Mucosa of rectum (tissue), 2 donors: Measurements from ENCODE around the gene HDHD5.

Source experiments
- H3K27ac ChIP-seq, 2 donors: one replicate each; pipeline ENCODE4 v1.7.0; 2013; ENCODE audit warnings: inconsistent platforms in 2 of 2, low read depth in 2 of 2, low read length in 2 of 2
- H3K27me3 ChIP-seq, 2 donors: one replicate each; pipeline ENCODE4 v1.7.0; 2013; ENCODE audit warnings: low read length in 2 of 2; ENCODE audit not compliant: control insufficient read depth in 2 of 2, insufficient read depth in 2 of 2
- H3K36me3 ChIP-seq, 2 donors: one replicate each; pipeline ENCODE4 v1.7.0; 2013; ENCODE audit warnings: low read length in 2 of 2; ENCODE audit not compliant: control insufficient read depth in 2 of 2, insufficient read depth in 2 of 2
- H3K4me1 ChIP-seq, 2 donors: one replicate each; pipeline ENCODE4 v1.7.0; 2013; ENCODE audit warnings: low read length in 2 of 2, mild to moderate bottlenecking in 1 of 2; ENCODE audit not compliant: control insufficient read depth in 2 of 2, insufficient read depth in 2 of 2
- H3K4me3 ChIP-seq, 2 donors: one replicate each; pipeline ENCODE4 v1.7.0; 2013; ENCODE audit warnings: low read length in 2 of 2
- H3K9ac ChIP-seq, 2 donors: one replicate each; pipeline ENCODE4 v1.7.0; 2013; ENCODE audit warnings: low read length in 2 of 2, low read depth in 1 of 2, mild to moderate bottlenecking in 1 of 2
- H3K9me3 ChIP-seq, 2 donors: one replicate each; pipeline ENCODE4 v1.7.0; 2013; ENCODE audit warnings: low read length in 2 of 2; ENCODE audit not compliant: control insufficient read depth in 2 of 2
- donor health status: healthy.
- donor health status: Normal muscosa, but diverticular disease.

HDHD5 gene

DNA sequence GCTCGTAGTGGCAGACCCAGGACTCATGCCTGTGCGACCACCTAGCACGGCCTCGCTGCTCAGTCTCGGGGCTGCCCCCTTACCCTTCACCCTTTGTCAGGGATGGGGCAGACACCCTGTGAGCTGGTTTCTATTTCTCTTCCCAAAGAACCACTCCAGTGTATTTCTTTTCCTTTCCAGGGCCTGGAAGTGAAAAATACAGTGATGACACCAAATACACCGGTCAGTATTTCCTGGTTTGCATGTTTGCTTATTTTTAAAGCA, 51.6 kb downstream of the HDHD5 start:
- Histone ChIP-seq H3K4me3 (no peak overlapping the region), H3K36me3 (peaks cover 44 to 52% of the 10 kb centered on the region in 2 donors), H3K9ac (no peak overlapping the region), H3K4me1 (peaks cover 0 to 3% of the 10 kb centered on the region in 2 donors), H3K27me3 (no peaks in the 10 kb centered on the region), H3K27ac (no peak overlapping the region), H3K9me3 (no peaks in the 10 kb centered on the region)

DNA sequence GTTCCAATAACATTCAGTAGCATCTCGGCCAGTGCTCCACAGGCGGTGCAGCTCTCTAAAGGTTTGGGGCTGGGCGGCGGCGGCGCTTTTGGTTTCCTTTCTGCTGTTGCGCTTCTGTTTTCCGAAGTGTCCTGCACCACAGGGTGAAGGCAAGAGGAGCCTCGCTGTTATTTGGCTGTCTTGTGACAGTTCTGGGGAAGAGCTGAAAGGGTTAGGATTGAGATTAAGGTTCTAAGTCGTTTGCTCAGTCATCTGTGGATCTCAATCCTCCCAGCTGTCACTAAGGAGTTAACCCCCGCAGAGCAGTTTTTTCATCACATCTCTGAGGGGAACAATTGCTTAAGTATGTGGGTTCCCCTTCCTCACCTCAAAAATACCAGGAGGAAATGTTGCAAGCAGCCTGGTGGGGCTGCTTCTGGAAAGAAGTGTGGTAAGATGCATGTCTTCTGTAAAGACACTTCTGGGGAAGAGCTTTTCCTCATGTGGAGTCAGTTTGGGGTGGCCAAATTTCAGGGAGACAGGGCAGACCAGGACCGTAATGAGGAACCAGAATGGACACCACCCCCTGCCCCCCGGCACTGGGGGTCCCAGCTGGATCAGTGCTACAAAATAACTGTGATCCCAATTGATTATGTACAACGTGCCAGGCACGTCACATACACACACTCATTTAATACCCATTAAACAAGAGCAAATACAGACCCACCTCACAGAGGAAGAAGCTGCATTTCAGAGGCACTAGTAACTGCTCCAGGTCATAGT, 52.1 kb downstream of the HDHD5 start:
- no peaks in the 10 kb centered on the region for H3K27me3 ChIP-seq
- peaks cover 0 to 3% of the 10 kb centered on the region in 2 donors for H3K4me1 ChIP-seq
- no peak overlapping the region for H3K4me3 ChIP-seq
- no peaks in the 10 kb centered on the region for H3K9me3 ChIP-seq
- no peak overlapping the region for H3K27ac ChIP-seq
- H3K9ac ChIP-seq = no peak overlapping the region
- H3K36me3 ChIP-seq = peaks cover 49 to 57% of the 10 kb centered on the region in 2 donors

DNA sequence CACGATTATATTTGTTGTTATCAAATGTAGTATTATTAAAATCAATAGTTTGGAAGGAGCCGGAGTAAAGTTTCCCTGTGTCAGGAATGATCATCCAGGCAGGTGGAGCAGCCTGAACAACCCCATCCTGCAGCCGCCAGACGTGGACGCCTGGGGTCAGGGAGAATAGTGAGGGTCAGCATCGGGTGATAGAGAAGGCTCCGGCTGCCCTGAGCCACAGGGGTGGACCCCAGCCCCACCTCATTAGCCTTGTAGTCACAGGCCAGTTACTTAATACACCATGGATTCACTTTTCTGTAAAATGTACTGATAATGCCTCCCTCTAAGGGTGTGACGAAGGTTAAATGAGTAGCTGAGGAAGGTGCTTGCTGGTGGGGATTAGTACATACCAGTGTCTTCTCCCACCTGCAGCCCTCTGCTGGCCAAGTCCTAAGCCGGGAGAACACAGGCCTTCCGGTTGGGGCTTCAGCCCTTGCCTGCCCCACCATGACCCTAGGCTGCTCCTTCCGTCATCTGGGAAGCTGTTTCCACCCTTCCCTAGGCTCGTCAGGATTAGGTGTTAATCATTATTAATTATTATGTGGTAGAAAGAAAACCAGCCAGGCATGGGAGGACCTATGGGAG, 52.8 kb downstream of the HDHD5 start:
- Histone ChIP-seq H3K4me1 (peaks cover 0 to 3% of the 10 kb centered on the region in 2 donors), H3K27ac (no peak overlapping the region), H3K4me3 (no peak overlapping the region), H3K36me3 (peaks cover 56 to 63% of the 10 kb centered on the region in 2 donors), H3K9me3 (no peaks in the 10 kb centered on the region), H3K27me3 (no peaks in the 10 kb centered on the region), H3K9ac (no peak overlapping the region)

DNA sequence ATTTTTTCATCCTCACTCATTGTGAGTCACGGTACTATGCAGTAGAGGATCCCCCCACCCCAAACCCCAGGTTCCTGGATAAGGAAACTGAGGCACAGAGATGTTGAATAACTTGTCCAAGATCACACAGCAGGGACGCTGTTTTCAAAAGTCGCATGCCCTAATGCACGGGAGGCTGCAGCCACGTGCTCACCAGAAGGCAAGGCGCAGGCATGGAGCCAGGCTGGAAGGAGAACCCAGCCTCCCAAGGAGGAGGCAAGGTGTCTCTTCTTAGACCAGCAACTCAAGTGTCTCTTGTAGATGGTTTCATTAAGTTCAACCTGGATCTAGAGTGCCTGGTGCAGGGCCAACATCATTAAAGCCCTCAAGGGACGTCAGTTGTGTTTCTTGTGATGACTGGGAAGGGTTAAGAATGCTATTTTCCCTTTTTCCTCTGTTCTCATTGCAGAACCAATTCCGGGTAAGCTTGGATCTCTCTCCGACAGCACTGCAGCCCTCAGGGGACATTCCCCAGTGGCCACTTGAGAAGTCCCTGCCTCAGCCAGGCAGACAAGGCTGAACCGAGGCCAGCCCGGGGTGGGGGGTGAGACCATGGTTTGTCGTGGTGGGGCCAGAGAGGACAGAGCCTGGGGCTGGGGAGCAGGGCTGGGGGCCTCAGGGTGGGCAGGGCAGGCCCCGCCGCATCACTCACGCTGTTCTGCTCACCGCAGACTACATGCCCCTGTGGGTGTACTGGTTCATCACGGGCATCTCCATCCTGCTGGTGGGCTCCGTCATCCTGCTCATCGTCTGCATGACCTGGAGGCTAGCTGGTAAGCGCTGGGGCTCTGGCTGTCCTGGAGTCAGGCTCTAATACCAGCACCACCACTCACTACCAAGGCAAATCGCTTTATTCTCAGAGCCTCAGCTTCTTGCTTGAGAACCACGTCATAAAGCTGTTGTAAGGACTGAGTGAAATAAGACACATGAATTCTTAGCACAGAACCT, 53.6 kb downstream of the HDHD5 start:
- H3K36me3 ChIP-seq = peaks cover 64 to 71% of the 10 kb centered on the region in 2 donors
- no peaks in the 10 kb centered on the region for H3K27me3 ChIP-seq
- H3K4me3 ChIP-seq = no peak overlapping the region
- no peak overlapping the region for H3K9ac ChIP-seq
- H3K9me3 ChIP-seq = no peaks in the 10 kb centered on the region
- H3K27ac ChIP-seq = no peak overlapping the region
- peaks cover 0 to 3% of the 10 kb centered on the region in 2 donors for H3K4me1 ChIP-seq

DNA sequence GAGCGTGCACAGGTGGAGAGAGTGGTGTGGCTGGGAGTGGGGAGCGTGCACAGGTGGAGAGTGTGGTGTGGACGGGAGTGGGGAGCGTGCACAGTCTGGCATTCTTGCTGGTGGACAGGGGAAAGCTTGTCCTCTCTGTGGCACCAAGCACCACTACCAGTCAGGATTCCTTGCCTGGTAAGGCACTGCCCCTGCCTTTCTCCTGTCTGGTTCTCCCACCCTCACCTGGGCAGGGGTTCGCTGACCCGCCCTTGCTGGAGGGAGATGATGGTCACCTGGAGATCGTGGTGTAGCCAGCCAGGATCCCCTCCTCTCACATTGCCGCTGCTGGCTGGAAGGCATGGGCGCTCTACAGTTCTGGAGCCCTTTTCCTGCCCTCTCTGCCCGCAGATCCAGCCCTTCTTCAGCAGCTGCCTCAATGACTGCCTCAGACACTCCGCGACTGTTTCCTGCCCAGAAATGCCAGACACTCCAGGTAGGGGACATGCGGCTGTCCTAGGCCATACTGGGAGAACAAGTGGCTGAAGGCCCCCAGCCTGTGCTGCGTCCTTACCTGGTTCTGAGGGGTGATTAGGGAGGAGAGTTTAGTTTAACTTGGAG, 54.6 kb downstream of the HDHD5 start:
- no peak overlapping the region for H3K4me3 ChIP-seq
- no peaks in the 10 kb centered on the region for H3K9me3 ChIP-seq
- H3K27ac ChIP-seq = no peak overlapping the region
- peaks cover 0 to 3% of the 10 kb centered on the region in 2 donors for H3K4me1 ChIP-seq
- H3K9ac ChIP-seq = no peak overlapping the region
- H3K27me3 ChIP-seq = no peaks in the 10 kb centered on the region
- H3K36me3 ChIP-seq = peaks cover 66 to 77% of the 10 kb centered on the region in 2 donors

DNA sequence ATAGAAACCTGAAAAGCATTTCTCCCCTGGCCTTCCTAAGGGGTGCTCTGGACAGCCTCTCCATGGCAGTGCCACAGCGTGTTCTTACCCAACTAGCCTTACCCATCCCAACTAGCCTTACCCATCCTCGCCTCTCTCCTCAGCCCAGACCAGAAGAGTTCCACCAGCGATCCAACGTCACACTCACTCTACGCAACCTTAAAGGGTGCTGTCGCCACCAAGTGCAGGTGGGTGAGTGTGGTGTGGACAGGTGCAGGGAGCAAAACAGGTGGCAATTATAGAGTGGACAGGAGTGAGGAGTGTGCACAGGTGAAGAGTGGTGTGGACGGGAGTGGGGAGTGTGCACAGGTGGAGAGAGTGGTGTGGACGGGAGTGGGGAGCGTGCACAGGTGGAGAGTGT, 55.7 kb downstream of the HDHD5 start:
- Histone ChIP-seq H3K4me3 (no peak overlapping the region), H3K27me3 (no peaks in the 10 kb centered on the region), H3K36me3 (peaks cover 66 to 81% of the 10 kb centered on the region in 2 donors), H3K27ac (no peak overlapping the region), H3K4me1 (peaks cover 0 to 3% of the 10 kb centered on the region in 2 donors), H3K9me3 (no peaks in the 10 kb centered on the region), H3K9ac (no peak overlapping the region)

DNA sequence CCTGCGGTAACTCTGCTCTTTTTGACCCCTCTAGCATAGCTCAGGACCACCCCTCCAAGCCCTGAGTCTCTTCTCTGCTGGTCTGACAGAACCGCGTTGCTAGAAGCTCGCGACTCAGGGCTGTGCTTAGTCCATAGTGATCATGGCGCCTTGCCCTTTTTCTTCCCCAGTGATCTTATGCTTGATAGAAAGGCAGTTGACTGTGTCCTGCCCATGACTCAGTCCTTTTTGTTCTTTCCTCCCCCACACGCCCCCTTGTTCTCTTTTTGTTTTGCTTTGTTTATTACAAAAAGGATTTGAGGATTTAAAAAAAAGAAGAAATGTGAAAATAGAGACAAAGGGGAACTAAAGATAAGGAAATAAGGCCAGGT, 56.8 kb downstream of the HDHD5 start:
- Histone ChIP-seq H3K9me3 (no peaks in the 10 kb centered on the region), H3K27me3 (no peaks in the 10 kb centered on the region), H3K4me1 (peaks cover 0 to 3% of the 10 kb centered on the region in 2 donors), H3K27ac (no peak overlapping the region), H3K9ac (no peak overlapping the region), H3K36me3 (peaks cover 66 to 83% of the 10 kb centered on the region in 2 donors), H3K4me3 (no peak overlapping the region)

DNA sequence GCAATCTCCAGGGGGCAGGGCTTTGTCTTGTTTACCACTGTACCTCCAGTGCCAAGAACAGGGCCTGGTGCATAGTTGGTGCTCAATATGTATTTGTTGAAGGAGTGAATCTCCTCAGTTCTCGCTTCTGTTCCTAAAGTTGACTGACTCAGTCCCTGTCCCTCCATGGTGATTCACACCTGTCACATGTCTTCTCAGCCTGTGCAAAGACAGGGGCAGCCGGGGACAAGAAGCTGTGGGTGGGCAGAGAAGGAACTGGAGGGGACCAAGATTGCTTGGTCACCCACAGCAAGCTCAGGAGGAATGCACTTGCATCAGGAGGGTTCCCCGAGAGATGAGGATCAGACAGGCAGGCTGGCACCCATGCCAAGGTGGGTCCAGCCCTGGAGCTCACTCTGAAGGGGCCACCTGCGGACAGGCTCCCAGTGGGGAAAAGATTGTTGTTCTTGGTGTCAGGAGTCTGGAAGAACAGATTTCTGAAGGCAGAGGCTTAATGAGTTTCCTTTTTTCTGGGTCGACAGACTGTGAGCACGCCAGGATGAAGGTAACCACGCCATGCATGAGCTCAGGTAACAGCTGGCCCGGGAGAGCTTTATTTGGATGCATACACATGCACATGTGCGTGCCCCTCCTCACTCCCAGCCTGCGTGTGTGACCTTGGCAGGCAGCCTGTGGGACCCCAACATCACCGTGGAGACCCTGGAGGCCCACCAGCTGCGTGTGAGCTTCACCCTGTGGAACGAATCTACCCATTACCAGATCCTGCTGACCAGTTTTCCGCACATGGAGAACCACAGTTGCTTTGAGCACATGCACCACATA, 57.4 kb downstream of the HDHD5 start:
- no peak overlapping the region for H3K4me3 ChIP-seq
- peaks cover 66 to 80% of the 10 kb centered on the region in 2 donors for H3K36me3 ChIP-seq
- H3K4me1 ChIP-seq = peaks cover 0 to 3% of the 10 kb centered on the region in 2 donors
- H3K9me3 ChIP-seq = no peaks in the 10 kb centered on the region
- no peaks in the 10 kb centered on the region for H3K27me3 ChIP-seq
- H3K9ac ChIP-seq = no peak overlapping the region
- H3K27ac ChIP-seq = no peak overlapping the region

DNA sequence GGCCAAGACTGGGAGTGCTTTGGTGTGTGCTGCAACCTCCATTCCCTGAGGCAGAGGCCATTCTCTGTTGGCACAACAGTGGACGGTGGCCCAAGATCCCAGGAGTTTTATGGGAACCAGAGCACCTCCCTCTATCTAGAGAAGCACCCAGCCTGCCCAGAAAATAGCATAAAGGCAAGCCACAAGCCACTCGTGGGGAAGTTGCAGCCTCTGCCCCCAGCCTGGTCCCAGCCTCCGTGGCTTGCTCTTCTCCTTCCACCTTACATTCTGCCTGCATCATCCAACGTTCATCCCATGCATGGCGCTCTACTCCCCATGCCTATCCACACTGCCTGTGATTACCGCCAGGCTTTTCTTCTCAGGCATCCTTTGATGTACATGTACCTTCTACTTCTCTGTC, 58.5 kb downstream of the HDHD5 start:
- Histone ChIP-seq H3K9ac (no peak overlapping the region), H3K9me3 (no peaks in the 10 kb centered on the region), H3K4me3 (no peak overlapping the region), H3K27me3 (no peaks in the 10 kb centered on the region), H3K27ac (no peak overlapping the region), H3K36me3 (peaks cover 59 to 70% of the 10 kb centered on the region in 2 donors), H3K4me1 (peaks cover 0 to 3% of the 10 kb centered on the region in 2 donors)
